Fibroblast of skin of right quadriceps (primary cell): ENCODE data around the gene OR2AK2.
"Not testable (repeated sequence)": the region's sequence is repeated elsewhere in the genome, so short reads cannot be mapped to it uniquely, and the experiment has no call there.

Source experiments
- DNase-seq: peaks from one replicate; pipeline ENCODE4 v3.0.0-alpha.2; 2013

The OR2AK2 gene, protein sequence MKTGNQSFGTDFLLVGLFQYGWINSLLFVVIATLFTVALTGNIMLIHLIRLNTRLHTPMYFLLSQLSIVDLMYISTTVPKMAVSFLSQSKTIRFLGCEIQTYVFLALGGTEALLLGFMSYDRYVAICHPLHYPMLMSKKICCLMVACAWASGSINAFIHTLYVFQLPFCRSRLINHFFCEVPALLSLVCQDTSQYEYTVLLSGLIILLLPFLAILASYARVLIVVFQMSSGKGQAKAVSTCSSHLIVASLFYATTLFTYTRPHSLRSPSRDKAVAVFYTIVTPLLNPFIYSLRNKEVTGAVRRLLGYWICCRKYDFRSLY

DNA sequence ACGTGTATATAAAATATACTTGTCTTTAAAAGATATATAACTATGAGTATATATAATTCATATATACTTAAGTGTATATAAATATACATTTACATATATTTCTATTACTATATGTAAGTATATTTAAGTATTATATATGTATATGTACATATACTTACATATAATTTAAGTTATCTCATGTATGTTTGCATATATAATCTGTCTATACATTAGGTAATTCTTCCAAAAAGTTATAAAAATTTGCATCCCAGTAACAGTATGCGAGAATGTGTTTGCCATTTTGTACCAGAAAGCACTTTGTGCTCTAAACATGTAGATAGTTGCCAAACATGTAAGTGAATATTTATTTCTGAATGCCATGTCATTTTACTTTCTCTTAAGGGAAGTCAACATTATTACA is at the start of gene OR2AK2:
Gene OR2AK2 (plus strand): TSS at position 301 of the 400 bp plus-strand sequence. CDS start 144 bp downstream, outside the sequence.
- no peak for DNase-seq

DNA sequence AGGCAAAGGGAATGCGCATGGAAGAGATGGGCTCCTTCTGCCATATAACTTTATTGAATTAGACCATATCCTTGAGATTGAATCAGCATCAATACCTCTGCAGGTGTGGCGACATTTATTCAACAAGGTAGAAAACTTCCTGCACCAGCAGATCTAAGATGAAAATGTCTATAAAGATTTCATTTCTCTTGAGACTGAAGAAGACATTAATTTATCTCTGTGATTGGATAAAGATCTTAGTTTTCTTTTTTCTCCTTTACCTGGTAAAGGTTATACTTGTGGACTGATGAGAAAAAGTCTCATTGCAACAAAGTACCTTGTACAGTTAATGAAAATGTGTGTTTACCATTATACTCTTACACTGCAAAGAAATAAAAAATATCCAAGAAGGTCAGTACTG is 45.1 kb upstream of the OR2AK2 start, which contains the start of gene OR2T8:
Gene OR2T8 (plus strand): TSS at position 301 of the 400 bp plus-strand sequence. CDS start 766 bp downstream, outside the sequence.
- no peak for DNase-seq

DNA sequence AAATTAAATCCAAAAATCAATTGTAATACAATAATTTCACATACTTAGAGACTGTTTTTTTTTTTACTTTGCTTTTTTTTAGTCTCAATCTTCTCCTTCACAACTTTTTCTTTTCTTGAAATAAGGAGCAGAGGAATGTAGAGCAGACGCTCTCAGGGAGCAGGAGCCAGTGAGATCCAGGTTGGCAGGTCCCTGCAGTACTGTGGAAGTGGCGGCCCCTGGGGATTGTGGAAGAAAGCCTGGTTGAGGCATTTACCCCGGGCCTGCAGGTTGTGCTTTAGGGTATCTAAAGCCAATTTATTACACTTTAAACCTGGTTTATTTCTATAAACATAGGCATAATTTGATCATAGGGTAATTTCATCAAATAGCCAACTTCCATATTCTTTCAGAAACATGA is 41.1 kb upstream of the OR2AK2 start:
- no peak for DNase-seq

DNA sequence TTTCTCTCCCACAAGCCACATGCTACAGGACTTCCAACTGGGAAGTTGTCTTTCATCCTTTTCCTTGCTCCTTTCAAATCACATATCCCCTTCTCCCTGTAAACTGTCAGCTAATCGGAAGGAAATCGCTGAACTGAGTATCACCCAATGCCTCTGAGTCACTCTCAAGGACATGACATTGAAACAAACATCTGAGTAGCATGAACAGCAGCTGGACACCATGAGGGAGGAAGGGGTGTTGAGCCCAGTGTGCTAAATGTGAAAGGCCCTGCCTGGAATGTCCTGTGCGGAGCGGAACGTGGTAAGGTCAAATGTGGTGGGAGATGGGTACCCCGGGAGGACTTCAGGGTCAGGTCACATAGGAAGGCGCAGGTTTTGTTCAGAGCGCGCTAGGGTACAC is 40.2 kb upstream of the OR2AK2 start, which contains the start of gene OR2AJ1:
Gene OR2AJ1 (plus strand): TSS at position 22 of the 400 bp plus-strand sequence. CDS start 8,880 bp downstream, outside the sequence.
- DNase-seq, result no peak

DNA sequence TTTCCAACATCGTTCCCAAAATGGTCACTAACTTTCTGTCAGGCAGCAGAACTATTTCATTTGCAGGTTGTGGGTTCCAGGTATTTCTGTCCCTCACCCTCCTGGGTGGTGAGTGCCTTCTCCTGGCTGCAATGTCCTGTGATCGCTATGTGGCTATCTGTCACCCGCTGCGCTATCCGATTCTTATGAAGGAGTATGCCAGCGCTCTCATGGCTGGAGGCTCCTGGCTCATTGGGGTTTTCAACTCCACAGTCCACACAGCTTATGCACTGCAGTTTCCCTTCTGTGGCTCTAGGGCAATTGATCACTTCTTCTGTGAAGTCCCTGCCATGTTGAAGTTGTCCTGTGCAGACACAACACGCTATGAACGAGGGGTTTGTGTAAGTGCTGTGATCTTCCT is 31.0 kb upstream of the OR2AK2 start:
- DNase-seq, result no peak

DNA sequence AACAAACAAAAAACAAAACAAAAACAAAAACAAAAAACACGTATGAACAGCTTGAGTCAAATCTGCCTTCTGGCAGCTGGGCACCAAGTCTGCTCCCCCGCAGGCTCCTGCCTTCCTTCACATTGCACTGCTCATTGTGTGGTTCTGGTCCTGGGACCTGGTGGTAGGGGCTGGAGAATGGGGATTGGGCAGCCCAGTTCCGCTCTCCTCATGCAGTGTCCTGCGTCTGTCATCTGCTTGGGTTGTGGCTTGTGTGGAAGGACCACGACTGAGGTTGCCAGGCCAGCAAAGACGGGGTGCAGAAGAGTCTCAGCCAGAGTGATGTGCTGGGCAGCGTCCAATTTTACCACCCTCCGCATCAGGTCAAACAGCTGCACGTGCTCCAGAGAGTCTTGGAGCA is 29.3 kb upstream of the OR2AK2 start:
- no peak for DNase-seq

DNA sequence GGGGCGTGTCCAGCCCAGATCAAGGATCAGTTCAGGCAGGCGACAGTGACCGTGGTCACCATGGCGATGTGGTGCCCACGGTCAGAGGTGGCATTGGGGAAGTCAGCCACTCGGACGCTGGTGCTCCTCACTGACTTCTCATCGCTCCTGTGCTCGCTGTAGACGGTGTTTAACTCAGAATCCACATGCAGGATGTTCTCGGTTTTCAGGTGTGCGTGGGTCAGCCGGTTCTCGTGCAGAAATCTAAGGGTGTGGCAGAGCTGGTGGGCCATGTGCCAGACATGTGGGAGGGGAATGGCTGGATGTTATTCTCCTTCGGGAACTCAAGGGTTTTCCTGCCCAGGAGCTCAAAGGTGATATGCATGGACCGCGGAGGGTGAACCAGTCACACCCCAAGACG is 28.6 kb upstream of the OR2AK2 start:
- DNase-seq, result no peak

DNA sequence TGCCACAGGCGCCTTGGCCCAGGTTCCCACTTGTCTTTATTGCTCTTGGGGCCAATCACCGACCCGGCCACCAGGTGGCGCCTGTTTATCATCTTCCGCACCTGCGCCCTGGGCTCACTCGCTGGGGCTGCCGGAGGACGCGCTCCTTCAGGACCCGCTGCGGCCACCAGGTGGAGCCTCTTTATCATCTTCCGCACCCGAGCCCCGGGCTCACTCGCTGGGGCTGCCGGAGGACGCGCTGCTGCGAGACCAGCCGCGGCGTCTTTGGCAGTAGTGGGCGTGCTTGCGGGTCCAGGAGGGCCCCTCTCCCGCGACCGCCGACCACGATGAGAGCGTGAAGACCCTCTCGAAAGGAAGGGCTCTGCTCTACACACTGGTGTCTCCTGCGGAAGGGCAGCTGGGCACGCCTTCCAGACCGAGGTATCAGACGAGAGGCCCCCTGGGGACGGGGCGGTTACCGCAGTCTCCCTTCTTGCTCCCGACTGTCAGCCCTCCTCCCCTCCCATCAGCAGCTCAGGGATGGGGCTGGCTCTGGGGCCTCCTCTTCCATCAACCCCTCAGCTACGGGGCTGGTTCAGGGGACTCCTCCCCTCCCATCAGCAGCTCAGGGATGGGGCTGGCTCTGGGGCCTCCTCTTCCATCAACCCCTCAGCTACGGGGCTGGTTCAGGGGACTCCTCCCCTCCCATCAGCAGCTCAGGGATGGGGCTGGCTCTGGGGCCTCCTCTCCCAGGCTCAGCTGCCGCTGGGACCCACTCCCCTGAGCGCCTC is 27.9 kb upstream of the OR2AK2 start:
- DNase-seq, result not testable (repeated sequence)

DNA sequence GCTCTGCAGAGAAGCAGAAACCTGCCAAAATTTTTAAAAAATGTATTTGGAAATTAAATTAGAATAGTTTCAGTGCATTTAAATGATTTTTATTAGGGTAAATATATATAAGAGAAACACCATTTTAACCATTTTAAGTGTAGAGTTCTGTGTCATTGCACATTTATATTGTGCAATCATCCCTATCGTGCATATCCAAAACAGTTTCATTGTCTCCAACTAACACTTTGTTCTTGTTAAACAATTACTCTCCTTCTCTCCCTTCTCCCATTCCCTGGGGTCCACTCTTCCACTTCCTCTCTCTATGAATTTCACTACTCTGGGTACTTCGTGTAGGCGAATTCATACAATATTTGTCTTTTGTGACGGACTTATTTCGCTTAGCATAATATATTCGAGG is 22.4 kb upstream of the OR2AK2 start:
- no peak for DNase-seq

DNA sequence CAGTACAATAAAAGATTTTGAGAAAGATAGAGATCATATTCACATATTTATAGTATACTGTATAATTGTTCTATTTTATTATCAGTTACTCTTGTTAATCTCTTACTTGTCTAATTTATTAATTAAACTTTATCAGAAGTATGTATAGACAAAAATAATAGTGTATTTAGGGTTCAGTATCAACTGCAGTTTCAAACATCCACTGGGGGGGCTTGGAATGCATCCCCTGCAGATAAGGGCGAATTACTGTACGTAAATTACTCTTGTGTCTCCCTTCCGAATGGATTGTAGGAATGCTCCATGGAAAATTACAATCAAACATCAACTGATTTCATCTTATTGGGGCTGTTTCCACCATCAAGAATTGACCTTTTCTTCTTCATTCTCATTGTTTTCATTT is 16.5 kb upstream of the OR2AK2 start, which contains the start of gene OR2L8:
Gene OR2L8 (plus strand): TSS at position 301 of the 400 bp plus-strand sequence. CDS start 0 bp downstream, at position 301.
- DNase-seq, result no peak

DNA sequence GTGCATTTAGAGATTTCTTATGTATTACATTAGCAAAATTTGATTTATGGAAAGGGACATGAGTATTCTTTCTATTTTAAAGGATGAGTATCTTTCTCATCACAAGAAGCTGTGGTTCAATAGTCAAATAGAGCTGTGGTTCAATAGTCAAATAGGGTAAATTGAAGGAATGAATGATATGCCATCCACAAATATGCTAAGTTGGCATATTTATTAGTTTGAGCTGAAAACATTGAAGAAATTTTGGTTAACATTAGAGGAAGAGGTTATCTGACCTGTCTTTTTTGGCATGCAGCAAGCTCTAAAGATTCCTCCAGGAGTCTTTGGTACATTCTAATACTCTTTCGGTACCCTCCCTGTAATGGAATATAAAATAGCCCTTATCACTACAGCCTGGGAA is 11.6 kb upstream of the OR2AK2 start:
- DNase-seq, result no peak

DNA sequence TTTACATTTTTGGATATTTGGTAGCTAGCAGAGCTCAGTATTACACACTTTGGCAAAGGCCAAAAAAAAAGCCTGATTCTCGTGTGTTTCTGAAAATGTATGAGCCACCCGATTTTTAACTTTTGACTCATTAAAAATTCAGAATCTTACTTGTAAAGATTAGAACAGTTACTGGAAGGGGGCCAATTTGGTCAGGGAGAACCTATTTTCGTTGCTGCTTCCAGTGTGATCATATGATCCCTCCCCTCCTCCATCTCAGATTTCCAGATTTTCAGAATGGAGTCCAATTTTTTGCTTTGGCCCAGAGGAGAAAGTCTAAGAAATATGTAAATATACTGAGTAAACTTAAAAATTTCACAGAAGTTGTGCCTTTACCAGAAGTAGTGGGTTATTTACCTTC is 3.2 kb upstream of the OR2AK2 start:
- no peak for DNase-seq

DNA sequence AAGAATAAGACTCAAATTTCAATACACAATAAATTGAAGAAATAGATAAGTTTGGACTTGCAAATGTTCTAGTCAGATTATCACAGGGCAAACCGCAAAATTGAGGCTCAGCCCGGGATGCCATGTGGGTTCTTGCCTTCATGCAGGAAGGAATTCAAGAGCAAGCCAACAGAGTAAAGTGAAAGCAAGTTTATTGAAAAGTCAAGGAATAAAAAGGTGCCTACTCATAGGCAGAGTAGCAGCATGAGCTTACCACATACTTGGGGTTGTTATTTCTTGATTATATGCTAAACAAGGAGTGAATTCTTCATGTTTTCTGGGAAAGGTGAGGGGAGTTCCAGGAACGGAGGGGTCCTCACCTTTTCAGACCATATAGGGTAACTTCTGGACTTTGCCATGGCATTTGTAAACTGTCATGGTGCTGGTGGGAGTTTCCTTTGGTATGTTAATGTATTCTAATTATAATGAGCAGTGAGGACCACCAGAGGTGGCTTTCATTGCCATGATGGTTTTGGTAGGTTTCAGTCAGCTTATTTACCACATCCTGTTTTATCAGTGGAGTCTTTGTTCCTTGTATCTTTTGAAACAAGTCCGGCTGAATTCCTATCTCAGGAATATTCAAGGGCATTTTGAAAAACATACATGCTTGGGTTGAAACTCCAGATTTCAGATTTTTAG is 2.0 kb upstream of the OR2AK2 start:
- DNase-seq, result no peak

DNA sequence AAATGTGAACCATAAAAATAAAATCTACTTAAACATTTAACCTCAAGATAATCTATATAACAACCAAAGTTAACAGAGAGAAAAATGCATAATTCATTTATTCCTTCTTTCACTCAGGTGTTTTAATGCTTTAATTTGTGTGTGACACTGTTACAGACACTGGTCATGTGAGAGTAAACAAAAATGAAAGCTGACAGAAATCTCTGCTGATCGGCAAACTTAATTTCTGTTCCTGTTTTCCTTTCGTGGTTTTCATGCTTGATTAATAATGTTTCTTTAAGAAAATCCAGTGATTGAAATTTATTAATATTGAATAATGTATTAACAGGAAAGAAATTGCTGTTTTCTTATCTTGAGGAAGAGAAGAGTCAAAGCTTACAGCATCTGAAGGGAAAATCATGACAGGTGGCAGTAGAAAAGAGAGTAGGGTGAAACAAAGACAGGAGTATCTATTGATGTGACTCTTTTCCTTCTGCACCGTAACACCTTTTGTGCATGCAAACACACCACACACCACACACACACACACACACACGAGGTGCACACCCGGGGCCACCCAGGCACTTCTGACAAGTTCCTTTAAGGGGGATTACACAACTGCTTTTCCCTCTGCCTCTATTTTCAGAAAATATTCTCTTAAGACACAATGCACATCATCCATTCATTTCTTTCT is 1.6 kb downstream of the OR2AK2 start:
- DNase-seq, result no peak

DNA sequence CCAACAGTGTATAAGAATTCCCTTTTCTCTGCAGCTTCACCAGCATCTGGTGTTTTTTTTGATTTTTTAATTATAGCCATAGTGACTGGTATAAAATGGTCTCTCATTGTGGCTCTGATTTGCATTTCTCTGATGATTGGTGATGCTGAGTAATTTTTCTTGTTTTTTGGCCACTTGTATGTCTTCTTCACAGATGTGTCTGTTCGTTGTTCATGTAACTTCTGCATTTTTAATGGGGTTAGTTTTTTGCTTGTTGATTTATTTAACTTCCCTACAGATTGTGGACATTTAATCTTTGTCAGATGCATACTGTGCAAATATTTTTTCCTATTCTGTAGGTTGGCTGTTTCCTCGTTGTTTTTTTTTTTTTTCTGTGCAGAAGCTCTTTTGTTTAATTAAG is 28.0 kb downstream of the OR2AK2 start:
- no peak for DNase-seq

DNA sequence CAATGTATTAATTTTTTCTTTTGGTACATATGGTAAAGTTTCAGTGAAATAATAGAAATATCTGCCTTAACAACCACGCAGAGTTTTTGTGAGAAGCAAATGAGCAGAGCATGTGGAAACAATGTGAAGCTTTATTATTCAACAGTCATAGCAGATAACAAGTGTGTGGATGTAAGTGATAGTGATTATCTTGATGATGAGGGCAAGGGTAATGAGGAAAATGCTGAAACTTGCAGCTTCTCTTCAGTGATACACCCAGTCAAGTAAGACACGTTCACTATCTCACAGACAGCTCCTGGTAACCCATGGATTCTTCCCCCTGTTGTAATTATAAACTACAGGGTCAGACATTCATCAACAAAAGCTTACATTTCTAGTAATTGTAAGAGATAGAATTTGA is 33.8 kb downstream of the OR2AK2 start:
- no peak for DNase-seq

DNA sequence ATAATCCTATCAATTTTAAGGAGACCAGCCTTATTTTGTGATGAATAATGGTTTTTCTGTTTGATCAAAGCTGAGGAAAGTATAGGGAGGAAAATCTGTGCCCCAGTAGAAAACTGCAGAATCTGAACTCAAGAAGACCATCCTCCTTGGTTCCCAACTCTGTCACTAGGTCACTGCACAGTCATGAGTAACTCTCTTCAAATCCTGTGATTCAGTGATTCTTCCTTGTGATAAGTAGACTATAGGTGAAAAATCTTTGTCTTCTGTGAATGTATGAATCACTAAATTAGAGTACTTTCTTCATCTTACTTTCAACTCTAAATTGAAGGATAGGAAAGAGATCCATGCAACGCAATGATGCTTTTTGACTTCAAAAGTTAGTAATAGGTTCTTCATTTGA is 35.1 kb downstream of the OR2AK2 start:
- no peak for DNase-seq

DNA sequence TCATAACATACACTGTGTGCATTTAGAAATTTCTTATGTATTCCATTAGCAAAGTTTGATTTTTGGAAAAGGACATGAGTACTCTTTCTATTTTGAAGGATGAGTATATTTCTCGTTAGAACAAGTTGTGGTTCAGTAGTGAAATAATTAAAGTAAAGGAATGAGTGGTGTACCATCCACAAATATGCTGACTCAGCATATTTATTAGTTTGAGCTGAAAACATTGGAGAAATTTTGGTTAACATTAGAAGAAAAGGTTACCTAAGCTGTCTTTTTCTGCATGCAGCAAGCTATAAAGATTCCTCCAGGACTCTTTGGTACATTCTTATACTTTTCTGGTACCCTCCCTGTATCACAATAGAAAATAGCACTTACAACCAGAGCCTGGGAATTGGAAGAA is 42.7 kb downstream of the OR2AK2 start:
- no peak for DNase-seq

DNA sequence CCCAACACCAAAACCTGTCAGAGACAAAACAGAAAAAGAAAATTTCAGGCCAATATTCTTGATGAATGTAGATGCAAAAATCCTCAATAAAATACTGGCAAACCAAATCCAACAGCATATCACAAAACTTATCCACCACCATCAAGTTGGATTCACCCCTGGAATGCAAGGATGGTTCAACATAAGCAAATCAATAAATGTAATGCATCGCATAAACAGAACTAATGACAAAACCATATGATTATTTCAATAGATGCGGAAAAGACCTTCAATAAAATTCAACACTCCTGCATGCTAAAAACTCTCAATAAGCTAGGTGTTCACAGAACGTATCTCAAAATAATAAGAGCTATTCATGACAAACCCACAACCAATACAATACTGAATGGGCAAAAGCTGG is 44.6 kb downstream of the OR2AK2 start:
- DNase-seq, result no peak

DNA sequence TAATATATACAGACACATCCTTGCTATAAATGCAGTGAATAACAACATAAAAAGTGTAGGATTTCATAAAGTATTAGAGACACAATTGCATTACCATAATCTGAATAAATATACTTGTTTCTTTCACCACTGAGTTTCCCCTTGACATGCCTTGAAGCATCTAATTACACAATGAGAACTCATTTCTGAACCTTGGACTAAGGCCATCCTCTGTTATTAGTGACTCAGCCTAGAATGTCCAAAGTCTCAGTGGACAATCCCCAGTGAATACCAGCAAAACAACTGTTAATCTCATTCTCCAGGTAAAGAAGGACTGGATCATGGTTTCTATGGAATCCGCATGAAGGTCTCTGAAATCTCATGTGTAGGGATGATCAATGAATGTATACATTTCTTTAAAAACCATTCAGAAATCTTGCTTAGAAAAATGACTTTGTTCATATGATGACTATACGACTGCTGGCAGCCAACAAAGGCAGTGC is 48.2 kb downstream of the OR2AK2 start, which contains the start of gene OR2L5:
Gene OR2L5 (plus strand): TSS at position 432 of the 482 bp plus-strand sequence. CDS start 8,288 bp downstream, outside the sequence.
- DNase-seq, result no peak

DNA sequence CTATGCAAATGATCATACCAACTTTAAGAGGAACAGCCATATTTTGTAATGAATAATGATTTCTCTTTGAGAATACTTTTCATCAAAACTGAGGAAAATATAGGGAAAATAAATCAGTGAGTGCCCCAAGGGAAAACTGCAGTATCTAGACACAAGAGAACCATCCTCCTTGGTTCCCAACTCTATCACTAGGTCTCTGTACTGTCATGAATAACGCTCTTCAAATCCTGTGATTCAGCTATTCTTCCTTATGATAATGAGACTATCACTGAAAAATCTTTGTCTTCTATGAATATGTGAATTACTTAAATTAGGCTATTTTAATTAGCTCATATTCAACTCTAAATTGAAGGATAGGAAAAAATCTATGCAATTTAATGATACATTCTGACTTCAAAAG is 50.8 kb downstream of the OR2AK2 start:
- no peak for DNase-seq
